GM10266 (cell line): ENCODE results near the gene ADAM8.
"Not testable (repeated sequence)": the region's sequence is repeated elsewhere in the genome, so short reads cannot be mapped to it uniquely, and the experiment has no call there.

Experiments used
- DNase-seq: peaks from one replicate; pipeline ENCODE4 v3.0.0; 2012; ENCODE audit errors: extremely low spot score
- TF ChIP-seq, protein P1 (sequence below): IDR thresholded peaks from 2 replicates; pipeline ENCODE4 v1.5.1; 2012; ENCODE audit warnings: mild to moderate bottlenecking, low read depth; ENCODE audit not compliant: control insufficient read depth, insufficient read depth; ENCODE audit errors: missing control alignments

The ADAM8 gene

DNA sequence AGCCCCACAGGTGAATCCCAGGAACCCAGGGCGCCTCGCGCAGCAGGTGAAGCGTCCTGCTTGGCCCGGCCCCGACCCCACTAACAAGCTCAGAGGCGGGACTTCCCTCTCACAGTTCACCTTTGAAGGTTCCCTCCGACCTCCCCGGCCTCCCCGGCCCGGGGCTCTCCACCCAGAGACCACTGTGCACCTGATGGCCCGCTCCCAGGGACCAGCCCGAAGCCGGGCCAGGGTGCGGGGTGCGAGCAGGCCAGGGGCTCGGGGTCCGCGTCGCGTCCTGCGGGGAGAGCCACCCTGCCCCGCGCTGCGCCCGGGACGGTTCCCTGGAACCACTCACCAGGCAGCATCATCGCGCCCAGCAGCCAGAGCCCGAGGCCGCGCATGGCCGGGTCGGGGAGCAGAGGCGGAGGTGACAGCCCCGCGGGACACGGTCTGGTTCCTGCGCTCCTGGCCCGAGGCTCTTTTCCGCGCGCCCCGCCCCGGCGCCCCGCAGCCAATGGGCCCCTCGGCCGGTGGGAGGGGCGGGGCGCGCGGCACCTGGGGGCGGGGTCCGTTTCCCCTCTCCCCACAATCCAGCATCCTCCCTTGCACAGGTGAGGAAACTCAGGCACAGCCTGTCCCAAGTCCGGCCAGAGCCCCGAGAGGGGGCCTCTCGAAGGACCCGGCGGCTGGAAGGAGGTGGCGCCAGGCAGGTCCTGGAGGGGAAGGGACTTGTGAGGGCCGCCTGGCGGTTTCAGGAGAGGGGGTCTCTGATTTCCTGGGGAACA lies at the start of gene ADAM8:
Gene ADAM8, minus strand, starts transcription at position 434 of the 767 bp plus-strand sequence. Its CDS starts 51 bp downstream, at position 383.
- DNase-seq: peak; percentile 96

DNA sequence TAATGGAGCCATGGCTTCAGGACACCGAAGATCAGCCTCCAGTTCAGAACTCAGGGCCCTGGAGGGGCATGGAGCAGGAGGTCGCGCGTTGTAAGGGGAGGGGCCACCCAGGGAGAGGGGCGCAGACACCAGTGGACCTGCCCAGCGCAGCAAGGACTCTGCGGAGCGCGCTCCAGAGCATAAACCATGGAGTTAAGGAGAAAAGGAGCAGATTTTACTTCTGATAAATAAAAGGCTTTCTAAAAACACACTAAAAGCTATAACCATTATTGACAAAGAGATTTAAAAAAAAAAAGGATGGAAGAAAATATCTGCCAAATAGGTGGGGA lies 49.5 kb upstream of the ADAM8 start:
- TF ChIP-seq, protein P1, sequence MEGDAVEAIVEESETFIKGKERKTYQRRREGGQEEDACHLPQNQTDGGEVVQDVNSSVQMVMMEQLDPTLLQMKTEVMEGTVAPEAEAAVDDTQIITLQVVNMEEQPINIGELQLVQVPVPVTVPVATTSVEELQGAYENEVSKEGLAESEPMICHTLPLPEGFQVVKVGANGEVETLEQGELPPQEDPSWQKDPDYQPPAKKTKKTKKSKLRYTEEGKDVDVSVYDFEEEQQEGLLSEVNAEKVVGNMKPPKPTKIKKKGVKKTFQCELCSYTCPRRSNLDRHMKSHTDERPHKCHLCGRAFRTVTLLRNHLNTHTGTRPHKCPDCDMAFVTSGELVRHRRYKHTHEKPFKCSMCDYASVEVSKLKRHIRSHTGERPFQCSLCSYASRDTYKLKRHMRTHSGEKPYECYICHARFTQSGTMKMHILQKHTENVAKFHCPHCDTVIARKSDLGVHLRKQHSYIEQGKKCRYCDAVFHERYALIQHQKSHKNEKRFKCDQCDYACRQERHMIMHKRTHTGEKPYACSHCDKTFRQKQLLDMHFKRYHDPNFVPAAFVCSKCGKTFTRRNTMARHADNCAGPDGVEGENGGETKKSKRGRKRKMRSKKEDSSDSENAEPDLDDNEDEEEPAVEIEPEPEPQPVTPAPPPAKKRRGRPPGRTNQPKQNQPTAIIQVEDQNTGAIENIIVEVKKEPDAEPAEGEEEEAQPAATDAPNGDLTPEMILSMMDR: no peak

More for the DNA sequence above, at the start of gene ADAM8:
- TF ChIP-seq, protein P1: no peak

DNA sequence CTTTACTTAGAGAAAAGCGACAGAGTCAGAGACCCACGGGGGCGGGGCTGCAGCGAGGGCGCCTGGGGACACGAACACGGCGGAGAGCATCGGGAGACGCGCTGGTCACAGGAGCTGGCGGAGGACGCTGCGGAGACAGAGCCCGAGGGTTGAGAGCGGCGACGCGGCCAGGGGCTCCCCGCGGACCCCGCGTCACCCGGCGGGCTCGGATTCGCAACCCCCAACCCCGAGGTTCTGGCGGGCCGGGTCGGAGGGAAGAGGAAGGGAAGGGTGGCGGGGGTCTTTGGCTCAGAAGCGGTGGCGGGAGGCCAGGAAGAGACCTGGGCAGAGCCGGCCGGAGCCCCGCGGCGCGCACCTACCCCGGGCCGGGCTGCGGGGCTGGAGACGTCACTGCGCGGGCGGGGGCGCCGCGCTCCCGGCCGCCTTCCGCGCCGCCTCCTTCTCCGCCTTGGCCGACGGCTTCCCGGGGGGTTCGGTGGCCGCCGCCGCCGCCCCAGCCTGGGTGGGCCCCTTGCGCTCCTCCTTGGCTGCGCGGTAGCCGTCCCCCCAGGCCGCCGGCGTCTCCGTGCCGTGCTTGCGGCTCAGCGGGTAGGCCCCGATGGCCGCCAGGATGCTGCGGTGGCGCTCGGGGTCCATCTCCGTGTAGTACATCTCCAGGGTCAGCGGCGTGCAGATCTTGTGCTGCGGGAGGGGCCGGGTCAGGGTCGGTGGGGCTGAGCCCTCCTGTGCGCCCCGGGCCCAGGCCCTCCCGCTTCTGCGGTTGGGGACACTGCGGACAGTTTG lies 49.0 kb upstream of the ADAM8 start:
- no peak for DNase-seq
- TF ChIP-seq, protein P1: no peak

More for the DNA sequence above, 49.5 kb upstream of the ADAM8 start:
- DNase-seq: no peak

DNA sequence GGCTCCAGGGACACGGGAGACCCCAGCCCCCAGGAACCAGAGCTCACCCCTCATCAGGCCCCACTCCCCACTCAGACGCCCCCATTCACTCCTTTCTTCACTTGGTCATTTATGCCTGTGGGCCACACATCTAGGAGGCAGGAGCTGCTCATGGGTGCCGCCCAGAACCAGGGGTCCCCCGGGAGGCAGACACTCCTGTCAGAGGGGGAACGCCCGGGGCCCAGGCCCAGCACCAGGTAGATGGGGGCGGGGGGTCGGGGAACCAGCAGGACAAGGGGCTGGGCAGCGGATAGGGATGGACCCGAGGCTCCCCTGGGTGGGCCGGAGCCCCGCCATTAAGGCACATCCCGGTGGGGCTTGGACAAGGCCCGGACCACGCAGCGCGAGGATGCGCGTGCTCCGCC lies 48.2 kb upstream of the ADAM8 start:
- no peak for DNase-seq
- TF ChIP-seq, protein P1: no peak

DNA sequence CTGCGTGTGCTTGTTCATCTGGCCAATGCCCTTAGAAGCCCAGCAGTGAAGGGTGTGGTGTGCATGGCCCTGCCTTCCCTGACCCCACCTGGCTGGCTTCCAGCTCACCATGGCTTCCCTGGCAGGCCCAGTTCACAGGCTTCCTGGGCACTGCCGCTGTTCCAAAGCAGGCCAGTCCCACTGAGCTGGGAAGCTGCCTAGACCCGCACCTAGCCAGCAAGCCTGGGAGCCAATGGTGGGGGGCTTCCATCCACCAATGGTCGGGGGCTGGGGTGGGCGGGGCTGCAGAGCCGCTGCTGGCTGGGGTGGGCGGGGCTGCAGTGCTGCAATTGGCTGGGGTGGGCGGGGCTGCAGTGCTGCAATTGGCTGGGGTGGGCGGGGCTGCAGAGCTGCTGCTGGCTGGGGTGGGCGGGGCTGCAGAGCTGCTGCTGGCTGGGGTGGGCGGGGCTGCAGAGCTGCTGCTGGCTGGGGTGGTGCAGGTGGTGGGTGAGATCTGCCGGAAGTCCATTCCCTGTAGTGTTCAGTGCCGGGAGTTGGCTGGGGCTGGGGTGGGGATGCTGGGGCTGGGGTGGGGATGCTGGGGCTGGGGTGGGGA lies 47.6 kb upstream of the ADAM8 start:
- TF ChIP-seq, protein P1: no peak
- DNase-seq: peak; percentile 68

DNA sequence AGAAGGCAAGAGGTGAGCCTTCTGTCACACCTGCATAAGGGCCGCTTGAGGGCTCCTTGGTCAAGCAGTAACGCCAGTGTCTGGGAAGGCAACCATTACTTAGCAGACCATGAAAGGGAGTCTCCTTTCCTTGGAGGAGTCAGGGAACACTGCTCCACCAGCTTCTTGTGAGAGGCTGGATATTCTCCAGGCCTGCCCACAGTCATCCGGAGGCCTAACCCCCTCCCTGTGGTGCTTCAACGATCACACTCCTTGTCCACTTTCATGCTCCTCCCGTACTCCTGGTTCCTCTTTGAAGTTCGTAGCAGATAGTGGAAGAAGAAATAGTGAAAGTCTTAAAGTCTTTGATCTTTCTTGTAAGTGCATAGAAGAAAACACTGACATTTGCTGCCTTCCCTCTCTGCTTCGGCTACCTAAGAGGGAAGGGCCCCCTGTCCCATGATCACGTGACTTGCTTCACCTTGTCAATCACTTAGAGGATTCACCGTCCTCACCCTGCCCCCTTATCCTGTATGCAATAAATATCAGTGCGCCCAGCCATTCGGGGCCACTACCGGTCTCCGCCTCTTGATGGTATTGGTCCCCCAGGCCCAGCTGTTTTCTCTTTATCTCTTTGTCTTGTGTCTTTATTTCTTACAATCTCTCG lies 45.5 kb upstream of the ADAM8 start:
- not testable (repeated sequence) for DNase-seq

DNA sequence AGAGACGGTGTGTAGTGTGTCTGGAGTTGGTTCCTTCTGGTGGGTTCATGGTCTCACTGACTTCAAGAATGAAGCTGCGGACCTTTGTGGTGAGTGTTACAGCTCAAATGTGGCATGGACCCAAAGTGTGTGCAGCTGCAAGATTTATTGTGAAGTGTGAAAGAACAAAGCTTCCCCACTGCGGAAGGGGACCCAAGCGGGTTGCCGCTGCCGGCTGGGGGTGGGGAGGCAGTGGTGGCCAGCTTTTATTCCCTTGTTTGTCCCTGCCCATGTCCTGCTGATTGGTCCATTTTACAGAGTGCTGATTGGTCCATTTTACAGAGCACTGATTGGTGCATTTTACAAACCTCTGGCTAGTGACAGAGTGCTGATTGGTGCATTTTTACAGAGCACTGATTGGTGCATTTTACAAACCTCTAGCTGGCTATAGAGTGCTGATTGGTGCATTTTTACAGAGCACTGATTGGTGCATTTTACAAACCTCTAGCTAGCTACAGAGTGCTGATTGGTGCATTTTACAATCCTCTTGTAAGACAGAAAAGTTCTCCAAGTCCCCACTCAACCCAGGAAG lies 44.3 kb upstream of the ADAM8 start:
- DNase-seq: not testable (repeated sequence)
